Cardiac fibroblast (primary cell): Measurements from ENCODE around the gene ALG11.
A peak's percentile ranks its signal among the peaks of the same experiment; 100 is the strongest.

Experiments used
- DNase-seq, 2 donors: peaks; one replicate each; pipeline versions ENCODE4 v3.0.0 to v3.0.0-alpha.2; 2010; ENCODE audit warnings: low read depth in 2 of 2
- H3K4me3 ChIP-seq, 2 donors: replicated peaks in 1 of 2; 1 replicate in 1 of 2; 2 replicates in 1 of 2; pipeline ENCODE4 v1.5.1; 2011; ENCODE audit warnings: low read depth in 2 of 2, low read length in 2 of 2, mild to moderate bottlenecking in 2 of 2, moderate library complexity in 1 of 2
- TF ChIP-seq, protein P1 (sequence below): IDR thresholded peaks from one replicate; pipeline ENCODE4 v1.5.1; 2011; ENCODE audit warnings: low read depth, mild to moderate bottlenecking, low read length, inconsistent platforms

The ALG11 gene

DNA sequence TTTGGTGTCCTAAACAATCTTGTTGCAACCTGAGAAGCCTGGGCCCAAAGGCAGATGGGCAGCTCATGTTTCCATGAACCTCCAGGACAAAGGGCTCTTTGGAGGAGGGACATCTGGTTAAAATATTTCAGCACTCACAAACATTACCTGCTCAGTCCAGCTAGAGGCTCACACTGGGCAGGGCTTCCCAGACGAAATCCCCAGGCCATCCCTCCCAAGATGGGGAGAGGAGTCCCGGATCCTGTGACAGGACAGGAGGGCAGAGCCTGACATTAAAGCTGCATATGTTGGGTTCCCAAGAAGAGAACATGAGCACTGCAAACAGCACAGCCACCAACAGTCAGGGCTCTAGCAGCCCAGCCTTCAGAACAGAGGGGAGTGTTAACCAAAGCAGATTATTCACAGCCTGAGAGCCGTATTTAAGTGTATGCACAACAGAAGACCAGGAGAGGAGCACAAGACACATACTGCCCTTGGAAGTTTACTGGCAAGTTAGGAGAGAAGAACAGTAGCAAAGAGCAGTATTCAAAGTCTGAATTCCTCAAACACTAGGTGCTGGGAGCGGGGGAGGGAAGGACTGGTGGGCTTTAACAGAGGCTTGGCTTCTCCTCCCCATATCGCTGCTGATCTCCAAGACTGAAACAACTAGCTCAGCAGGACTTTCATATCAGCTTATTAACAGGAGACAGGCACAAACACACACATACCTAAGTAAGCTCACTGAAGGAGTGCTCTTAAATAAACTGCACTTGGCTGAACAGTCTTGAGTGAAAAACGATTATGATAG lies 13.3 kb upstream of the ALG11 start:
- TF ChIP-seq, protein P1, sequence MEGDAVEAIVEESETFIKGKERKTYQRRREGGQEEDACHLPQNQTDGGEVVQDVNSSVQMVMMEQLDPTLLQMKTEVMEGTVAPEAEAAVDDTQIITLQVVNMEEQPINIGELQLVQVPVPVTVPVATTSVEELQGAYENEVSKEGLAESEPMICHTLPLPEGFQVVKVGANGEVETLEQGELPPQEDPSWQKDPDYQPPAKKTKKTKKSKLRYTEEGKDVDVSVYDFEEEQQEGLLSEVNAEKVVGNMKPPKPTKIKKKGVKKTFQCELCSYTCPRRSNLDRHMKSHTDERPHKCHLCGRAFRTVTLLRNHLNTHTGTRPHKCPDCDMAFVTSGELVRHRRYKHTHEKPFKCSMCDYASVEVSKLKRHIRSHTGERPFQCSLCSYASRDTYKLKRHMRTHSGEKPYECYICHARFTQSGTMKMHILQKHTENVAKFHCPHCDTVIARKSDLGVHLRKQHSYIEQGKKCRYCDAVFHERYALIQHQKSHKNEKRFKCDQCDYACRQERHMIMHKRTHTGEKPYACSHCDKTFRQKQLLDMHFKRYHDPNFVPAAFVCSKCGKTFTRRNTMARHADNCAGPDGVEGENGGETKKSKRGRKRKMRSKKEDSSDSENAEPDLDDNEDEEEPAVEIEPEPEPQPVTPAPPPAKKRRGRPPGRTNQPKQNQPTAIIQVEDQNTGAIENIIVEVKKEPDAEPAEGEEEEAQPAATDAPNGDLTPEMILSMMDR = no peak

GRCh38 chr13:51999510-51999911 lies 12.7 kb upstream of the ALG11 start:
- peak in 1 of 2 donors; percentile 29 for DNase-seq

More for the DNA sequence above, 13.3 kb upstream of the ALG11 start:
- no peak overlapping the region for H3K4me3 ChIP-seq
- DNase-seq = no peak

GRCh38 chr13:51999921-52000320 lies 12.3 kb upstream of the ALG11 start:
- no peak overlapping the region for H3K4me3 ChIP-seq
- DNase-seq = no peak
- TF ChIP-seq, protein P1 = no peak

More at GRCh38 chr13:51999510-51999911, 12.7 kb upstream of the ALG11 start:
- TF ChIP-seq, protein P1 = no peak
- no peak overlapping the region for H3K4me3 ChIP-seq

DNA sequence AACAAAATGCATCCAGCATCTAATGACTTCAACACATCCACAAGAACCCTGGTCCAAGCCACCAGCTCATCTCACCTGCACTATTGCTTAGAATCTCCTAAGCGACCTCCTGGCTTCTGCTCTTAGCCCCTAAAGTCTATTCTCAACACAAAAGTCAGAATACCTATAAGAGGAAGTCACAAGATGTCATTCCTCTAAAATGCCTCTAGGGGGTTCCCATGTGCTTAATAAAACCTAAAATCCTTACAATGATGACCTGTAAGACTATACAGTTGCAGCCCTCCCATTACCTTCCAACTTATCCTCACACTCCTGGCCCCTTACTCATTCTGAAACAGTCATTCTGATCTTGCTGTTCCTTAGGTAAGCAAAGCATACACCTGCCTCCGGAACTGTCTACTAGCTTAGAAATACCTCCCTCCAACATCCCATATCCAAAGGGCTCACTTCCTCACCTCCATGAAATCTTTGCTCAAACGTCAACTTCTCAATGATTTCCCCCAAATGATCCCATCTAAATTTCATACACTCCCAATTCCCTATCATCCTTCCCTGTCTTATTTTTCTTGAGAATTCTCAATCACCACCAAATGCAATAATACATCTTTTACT lies 11.0 kb upstream of the ALG11 start:
- DNase-seq = peak; percentile 63 to 66
- TF ChIP-seq, protein P1 = peak; percentile 73
- no peak overlapping the region for H3K4me3 ChIP-seq

GRCh38 chr13:52002361-52002760 lies 9.8 kb upstream of the ALG11 start:
- TF ChIP-seq, protein P1 = no peak
- no peak overlapping the region for H3K4me3 ChIP-seq
- no peak for DNase-seq

DNA sequence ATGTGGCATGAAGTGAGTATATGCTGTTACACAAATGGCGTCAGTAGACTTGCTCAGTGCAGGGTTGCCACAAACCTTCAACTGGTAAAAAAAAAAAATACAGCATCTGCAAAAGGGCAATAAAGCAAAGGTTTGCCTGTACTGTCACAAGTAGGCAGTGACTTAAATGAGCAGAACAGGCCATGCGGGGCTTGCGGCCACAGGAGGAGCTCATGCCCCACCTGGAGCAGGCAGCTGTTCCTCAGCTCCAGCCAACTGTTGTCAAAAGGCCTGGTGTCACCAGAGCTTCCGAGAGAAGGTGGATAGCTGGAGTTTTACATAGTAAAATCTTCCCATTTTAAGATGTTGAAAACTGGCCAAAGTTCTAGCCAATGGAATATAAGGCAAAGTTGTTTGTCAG lies 8.7 kb upstream of the ALG11 start:
- TF ChIP-seq, protein P1 = no peak
- no peak for DNase-seq
- no peak overlapping the region for H3K4me3 ChIP-seq
